GM19463 (cell line): ENCODE measurements around the gene ZFP57.
A peak's percentile ranks its signal among the peaks of the same experiment; 100 is the strongest.

ENCODE experiments used
- ATAC-seq: cut with Tn5 transposase; IDR thresholded peaks from one replicate; pipeline ENCODE4 v1.9.1; 2021; ENCODE audit warnings: mild to moderate bottlenecking, moderate library complexity; ENCODE audit not compliant: unreplicated experiment

Gene ZFP57

DNA sequence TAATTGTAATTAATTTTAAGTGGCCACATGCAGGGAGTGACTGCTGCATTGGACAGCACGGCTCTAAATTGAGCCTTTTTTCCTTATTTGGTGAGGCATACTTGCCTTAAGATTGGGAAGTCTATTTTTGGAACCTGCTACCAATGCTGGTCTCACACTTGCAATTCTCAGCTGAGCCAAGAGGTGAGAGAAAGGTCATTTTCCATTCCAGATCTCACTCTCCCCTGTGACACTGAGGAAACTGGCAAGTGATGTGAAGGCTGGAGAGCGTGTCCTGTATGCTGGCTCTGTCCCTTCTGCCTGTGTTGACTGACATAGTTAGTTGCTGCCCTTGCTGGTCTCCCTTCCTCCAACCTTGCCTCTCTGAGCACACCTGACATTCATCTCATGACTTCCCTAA, 24.8 kb downstream of the ZFP57 start:
- no peak for ATAC-seq

DNA sequence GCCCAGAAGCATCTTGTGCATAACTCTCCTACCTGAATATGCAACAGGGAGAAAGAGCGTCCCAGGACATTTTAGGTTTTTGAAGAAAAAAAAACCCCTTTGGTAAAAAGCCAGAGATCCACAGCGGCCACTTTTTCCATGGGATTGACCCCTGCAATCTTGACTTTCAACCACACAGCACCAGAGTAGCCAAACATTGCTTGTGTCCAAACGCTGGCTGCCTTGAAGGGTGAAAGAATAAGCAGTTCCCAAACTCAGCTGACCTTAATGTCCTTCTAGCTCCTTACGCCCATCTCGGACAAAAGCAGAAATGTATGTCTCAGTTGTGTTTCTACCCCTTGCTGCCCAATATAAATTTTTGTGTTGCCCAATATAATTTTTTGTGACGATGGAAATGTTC, 25.3 kb downstream of the ZFP57 start:
- ATAC-seq: no peak

DNA sequence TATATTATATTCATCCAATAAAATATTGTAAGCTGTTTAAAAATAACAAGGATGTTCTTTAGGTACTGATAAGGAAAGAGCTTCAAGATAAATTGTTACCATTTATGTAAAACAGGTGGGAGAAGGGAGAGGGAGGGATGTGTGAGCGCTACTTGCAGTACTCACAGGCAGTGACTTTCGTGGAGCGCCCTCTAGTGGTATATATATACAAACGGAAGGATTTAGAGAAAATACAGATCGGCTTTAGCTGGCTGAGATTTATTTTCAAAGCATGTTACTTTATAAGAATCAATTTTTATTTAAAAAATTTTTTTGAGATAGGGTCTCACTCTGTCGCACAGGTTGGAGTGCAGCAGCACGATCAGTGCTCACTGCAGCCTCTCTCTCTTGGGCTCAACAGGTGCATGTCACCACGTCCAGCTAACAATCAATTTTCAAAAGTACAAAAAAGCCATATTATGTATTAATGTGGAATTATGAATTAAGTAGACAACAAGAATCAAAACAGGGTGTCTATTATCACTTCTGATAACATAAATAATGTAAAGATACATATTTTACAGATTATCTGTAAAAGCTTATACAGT, 27.4 kb downstream of the ZFP57 start:
- ATAC-seq: no peak

DNA sequence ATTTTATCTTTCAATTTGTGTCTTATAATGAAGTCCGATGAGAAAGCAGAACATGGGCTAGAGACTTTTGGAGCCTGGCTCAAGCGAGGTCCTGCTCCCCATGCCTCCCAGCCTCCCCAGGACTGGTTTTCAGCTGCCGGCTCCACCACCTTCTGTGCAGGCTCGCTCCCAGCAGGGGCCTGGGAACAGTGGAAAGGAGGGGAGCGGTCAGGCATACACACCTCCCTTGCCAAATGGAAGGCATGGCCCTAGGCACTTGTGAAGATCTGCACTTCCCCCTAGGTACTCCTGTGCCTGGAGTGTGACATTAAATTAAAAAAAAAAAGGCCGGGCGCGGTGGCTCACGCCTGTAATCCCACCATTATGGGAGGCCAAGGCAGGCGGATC, 28.8 kb downstream of the ZFP57 start:
- ATAC-seq: no peak

DNA sequence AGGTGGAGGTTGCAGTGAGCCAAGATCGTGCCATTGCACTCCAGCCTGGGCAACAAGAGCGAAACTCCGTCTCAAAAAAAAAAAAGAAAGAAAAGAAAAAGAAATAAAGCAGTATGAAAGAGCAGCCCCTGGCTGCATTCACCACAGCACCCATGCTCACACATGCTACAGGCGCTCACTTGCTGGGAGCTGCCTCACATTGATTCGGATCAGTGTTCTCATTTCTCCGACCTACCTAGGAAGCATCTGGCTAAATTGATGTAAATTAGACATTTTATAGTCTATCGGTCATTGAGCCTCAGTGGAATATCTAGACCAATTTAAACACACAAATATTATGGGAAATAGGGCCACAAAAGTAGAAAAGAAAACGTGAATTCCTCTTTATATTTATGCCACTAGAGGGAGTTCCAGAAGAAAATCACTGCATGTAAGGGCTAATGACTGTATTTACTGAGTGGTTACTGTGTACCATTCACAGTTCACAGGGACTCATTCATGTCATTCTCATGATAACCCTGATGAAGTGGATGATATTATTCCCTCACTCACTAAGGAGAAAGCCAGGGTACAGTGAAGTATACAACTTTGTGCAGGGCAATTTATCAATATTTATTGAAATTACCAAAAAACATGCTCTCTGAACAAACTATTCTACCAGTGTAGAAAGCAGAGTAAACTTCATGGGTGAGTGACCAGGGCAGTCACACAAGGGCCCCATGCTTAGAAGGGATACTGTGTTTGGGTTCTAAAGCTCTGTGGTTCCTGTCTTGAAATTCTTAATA, 29.3 kb downstream of the ZFP57 start:
- no peak for ATAC-seq

DNA sequence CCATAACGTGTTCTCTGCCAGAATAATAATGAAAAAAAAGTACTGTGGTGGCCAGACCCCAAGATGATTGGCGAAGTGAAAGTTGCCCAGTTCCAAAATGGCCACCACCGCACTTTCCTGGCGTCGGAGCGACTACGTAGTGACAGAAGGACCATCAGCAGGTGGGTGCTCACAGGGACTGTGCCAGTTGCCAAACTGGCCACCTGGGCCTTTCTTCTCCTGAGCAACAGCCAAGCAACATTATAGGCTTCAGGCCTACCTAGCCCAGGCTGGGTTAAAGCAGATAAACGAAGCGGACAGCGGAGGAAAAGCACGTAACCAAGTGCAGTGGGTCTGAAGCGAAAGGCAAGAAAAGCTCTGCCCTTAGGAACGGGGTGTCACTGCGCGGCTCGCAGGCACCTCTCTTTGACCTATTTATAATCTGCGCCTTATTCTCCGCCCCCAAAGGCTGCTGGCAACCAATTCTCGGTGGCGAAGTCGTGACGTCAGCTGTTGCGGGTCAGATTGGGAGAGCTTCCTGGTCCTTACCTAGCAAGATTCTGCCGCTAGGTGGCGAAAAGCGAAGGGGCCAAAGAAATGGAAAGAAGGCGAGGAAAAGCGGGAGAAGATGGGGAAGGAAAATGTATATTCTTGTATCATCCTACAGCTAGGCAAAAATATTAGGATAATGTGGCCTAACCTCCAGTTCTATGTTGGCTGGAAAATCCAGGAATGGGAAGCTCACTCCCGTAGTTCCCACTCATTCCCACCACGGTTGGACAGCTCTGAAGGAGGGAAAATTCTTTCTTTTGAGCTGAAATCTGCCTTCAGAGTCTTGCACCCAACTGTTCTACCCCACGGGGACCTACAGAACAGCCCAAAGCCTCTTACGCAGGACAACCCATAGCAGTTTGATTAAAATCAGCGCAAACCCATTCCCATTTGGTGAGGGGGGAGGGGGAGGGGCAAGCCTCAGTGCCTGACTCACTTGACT, 31.0 kb downstream of the ZFP57 start:
- peak; percentile 91 for ATAC-seq

DNA sequence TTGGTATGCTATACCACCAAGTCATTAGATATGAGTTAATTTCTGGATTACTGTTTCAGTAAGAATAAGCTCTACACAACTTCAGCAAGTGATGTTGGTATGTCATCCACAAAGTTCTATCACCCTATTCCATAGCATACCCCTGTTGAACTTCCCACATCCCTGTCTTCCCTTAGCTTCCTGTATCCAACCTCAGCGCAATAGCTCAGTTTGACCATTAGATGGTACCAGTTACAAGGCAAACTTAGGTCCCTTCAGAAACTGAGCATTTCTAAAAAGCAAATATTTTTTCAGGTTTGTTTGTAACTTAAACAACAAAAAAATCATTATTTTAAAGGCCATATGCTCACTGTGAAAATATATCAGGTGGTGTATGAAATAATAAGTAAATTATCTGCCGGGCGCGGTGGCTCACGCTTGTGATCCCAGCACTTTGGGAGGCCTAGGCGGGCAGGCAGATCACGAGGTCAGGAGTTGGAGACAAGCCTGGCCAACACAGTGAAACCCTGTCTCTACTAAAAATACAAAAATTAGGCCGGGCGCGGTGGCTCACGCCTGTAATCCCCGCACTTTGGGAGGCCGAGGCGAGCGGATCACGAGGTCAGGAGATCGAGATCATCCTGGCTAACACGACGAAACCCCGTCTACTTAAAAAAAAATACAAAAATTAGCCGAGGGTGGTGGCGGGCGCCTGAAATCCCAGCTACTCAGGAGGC, 32.9 kb downstream of the ZFP57 start:
- no peak for ATAC-seq

DNA sequence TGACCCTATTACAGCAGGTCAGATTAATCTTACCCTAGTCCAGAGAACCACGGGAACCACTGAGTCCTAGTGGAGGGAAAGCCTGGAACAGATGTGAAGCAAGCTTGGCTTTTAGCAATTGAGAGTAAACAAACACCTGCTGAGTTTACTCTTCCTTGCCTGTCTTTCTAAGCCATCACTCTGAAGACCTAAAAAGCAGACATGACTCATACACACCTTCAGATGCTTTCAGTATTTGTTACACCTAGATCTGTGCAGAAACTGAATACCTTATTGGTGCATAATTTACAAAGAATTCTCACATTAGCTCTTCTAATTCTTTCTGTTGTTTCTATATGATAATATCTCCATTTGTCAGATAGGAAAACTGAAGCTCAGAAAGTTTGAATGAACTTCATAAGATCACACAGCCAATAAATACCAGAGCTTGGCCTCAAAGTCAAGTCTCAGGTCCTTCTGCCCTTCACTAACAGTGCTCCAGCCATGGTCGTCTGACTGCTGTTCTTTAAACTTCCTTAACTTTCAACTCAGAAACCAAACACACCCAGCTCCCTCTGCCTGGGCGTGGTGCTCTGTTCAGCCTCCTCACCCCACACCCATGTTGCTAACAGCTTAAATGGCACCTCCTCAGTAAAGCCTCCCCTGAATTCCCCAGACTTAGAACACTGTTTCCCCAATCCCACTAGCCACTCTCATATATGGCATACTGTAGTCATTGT, 39.4 kb downstream of the ZFP57 start:
- no peak for ATAC-seq

DNA sequence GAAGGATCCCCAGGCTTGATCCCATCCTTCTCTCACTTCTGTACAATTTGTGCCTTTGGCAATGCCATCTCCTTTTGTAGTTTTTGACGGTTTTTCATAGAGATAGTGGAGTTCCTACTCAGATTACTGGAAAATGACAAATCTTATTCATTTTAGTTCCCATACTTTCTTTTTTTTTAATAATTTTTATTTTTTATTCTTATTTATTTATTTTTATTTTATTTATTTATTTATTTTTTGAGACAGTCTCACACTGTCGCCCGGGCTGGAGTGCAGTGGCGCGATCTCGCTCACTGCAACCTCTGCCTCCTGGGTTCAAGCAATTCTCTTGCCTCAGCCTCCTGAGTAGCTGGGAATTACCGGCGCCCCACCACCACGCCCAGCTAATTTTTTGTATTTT, 43.7 kb downstream of the ZFP57 start:
- ATAC-seq: no peak

DNA sequence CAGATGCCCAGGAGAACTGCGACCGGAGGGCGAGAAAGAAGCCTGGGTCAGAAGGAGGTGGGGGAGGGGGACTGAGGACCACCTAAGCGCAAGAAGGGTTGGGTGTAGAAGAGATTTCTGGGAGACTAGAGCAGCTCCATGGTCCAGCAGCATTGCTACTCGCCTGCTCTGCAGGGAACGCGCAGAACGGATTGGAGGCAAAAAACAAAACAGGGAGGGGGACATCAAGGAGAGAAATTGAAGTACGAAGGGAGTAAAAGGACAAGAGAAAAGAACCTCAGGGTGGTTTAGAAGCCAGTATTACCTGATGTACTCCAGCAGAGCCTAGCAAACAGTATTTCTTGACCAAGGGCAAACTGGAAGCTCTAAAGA, 47.4 kb downstream of the ZFP57 start:
- ATAC-seq: no peak

DNA sequence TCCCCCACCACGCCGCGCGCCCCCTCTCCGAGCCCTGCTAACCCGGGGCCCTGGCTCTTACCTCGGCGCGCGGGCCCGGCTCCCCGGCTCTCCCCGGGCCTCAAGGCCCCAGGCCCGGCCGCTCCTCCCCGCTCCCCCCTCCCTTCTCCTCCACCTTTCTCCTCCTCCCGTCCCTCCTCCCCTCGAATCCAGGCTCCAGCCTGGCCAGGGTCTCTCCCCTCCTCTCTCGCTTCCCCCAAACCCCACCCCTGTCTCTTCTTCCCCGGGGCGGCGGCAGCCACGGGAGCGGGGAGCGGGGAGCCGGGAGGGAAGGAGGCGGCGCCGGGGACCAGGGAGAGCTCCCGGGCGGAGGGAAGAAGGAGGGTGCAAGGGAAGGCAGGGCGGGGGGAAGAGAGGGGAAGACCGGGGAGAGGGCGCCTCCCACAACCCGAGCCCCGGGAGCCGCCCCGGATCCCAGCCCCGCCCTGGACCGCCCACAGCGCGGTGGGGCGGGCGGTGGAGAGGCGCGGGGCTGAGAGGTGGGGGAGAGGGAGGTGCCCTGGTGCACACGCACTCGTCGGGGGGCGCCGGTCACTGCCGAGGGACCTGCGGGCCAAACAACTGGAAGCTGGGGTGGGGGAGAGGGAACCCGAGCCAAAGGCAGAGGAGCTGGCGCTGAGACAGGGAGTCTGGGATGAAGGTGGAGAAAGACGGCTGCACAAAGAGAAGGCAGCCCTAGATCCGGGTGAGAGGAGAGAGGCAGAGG, 48.0 kb downstream of the ZFP57 start, which contains the start of gene GABBR1:
Gene GABBR1, minus strand, starts transcription at position 395 of the 745 bp plus-strand sequence. CDS start 798 bp downstream, outside the sequence.
- ATAC-seq: peak; percentile 80

DNA sequence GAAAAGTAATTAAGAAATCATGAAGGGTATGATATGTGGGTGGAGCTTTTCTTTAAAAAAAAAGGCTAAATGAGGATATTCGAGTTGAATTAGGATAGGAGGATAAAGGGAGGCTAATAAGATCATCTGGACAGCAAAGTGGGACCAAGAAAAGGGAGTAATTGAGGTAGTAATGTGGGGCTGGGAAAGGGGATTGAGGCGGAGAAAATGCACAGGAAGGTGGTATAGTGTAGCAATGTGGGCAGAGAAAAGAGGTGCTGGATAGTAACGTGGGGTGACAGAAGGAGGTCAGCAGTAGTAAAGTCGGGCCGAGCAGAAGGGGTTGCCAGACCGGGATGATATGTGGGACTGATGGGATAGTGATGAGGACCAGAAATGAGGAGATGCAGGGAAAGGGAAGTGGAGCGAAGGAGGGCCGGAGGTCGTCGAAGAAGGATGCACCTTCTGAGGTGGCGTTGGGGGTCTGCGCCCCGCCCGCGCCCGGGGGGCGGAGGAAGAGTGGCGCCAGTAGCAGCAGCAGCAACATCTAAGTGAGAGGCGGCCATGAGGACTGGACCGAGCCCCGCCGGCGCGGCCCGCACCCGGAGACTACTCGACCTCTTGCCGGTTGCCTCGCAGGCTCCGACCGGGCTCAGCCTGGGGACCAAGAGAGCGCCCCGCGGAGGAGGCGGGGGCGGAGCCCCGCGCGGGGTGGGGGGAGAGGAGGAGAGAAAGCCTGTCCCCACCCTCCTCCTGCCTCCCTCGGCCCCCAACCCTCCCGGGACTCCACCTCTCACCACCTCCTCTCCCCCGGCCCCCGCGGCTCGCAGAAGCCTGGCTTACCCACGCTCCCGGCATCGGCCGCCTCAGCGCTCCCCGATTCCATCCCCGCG, 48.9 kb downstream of the ZFP57 start:
- peak; percentile 28 for ATAC-seq

DNA sequence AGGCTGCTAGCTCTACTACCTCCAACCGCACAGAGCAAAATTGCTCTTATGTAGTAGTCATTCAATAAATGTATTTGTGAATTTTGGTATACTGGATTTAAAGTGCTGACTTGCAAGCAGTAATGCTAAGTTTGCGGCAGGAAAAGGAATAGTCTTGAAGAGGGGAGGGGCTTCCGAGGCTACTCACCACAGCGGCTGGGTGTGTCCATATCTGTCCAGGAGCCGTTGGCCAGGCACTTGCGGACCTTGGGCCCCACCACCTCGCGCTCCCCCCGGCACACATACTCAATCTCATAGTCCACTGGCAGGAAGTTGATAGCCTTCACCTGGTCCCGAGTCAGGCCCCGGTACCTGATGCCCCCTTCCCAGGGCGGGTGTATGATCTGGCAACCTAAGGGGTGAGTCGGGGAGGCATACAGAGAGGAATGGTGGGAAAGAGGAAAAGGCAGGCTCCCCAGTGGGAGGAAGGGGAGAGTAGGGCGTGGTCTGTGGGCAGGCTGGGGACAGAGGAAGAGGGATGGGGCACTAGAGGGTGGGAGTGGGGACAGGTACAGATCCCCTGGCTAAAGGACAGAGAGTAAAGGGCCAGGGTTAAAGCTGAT, 49.6 kb downstream of the ZFP57 start:
- no peak for ATAC-seq

DNA sequence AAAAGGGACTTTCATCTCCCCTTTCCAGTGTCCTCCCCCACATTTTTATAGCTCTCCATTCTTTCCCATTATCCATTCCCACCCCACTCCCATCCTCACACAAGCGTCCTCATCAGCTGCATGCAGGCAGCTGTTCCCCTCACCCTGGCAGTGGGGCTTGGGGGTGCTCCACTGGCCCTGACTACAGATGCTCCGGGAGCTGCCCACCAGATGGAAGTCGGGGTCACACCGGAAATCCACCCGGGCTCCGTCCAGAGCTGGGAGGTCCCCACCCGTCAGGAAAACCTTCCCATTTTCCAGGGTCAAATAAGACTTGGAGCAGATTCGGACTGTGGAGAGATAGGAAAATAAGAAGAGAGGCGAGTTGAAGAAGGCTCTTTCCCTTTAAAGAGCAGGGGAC, 50.6 kb downstream of the ZFP57 start:
- no peak for ATAC-seq

DNA sequence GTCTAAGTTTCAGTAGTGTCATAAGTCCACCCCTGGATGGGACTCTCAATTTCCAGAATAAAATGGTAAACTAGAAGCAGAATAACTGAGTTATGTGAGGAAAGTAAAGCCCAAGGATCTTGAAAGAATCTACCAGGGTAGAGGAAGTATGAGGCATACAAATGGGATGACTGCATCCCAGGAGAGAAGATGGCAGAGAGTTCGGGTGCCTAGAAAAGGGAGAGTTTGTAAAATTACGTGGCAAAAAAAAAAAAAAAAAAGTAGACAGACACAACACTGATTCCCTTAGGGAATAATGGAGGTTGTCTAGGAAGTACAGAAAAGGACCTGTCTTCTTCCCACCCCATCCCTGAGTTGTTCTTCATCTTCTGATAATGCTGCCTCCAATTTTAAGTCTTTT, 51.4 kb downstream of the ZFP57 start:
- ATAC-seq: no peak

DNA sequence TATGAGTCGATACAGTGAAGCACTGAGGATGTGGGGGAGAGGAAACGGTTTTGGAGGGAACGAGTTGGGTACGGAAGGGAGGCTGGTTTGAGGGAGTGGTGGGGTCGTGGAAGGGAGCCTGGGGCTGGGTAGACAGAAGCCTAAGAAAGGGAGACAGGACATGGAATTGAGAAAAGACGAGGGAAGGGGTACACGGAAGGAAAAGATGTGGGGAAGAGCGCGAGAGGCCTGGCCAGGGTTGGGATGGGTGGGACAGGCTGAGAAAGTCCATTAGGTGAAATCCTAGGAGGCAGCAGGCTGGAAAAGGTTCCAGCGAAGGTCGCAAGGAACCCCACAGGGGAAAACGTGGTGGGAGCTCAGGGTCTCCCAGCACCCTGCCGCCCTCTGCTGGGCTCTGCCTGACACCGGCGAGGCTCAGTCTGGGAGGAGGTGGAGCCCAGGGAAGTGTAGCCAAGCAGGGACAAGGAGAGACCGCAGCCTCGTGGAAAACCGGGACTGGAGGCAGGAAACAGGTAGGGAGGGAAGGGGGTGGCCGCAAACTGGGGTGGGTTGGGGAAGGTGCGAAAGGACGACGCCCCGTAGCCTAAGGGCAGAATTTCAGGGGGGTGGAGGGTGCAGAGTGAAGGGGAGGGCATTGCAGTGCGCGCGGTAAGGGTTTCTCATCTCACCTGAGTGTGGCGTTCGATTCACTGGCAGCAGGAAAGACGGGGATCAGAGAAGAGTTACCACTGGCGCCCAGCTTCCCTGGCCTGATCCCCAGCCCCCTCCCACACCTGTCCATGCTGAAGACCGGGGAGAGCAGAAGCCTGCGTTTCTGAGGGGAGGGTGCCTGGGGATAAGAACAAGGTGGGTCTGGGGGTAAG, 52.3 kb downstream of the ZFP57 start:
- ATAC-seq: no peak

DNA sequence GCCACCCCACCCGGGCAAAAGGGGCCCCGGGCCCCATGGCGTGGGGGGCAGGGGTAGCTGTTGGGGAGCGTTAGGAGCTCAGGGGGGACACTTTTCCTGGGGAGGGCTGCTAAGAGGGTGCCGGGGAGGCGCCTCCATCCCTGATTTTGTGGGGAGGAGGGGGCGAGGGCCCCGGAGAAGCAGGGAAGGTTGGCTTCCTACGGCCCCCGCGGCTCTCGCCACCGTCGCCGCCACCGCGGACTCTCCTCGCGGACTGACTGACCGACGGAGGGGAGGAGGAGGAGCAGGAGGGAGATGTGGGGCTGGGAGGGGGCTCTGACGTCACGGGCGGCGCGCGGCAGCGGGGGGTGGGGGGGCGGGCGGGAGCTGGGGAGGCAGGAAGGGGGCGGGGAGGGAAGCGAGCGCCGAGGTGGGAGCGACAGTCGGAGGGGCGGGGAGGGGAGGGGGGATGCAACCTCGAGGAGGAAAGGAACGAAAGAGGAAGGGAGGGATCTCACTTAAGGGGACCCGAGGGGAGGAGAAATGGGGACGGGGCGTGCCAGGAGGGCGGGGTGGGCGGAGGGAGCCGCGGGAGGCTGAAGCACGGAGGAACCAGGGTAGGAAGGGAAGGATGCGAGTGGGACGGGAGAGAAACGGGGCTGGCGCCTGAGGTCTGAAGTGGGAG, 53.1 kb downstream of the ZFP57 start:
- ATAC-seq: no peak
